C4-2B (cell line): Measurements from ENCODE around the gene ANKRD22.

Experiments used
- ZFX ChIP-seq: fragments of 450-650 bp; IDR thresholded peaks from 2 replicates; pipeline ENCODE4 v1.6.1; 2017
- TF ChIP-seq, protein P1 (sequence below): fragments of 450-650 bp; conservative IDR thresholded peaks from 2 replicates; pipeline ENCODE4 v1.5.1; 2017; ENCODE audit warnings: mild to moderate bottlenecking

DNA sequence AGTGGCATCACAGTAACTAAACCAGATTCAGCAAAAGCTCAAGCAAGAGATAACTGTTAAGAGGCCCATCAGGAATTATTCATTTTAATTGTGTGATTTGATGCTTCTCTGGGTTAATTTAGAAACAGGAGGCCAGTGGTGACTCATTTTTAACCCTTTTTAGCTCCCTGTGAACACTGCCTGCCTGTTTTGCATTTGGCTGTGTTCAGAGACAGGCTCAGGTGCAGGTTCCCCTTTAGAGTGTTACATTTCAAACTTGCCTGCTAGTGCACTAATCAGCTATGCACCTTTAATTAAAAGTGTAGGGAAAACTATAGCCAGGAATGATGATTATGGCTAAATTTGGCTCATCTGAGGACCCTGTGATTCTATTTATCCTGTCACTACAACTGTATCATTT lies 34.9 kb upstream of the ANKRD22 start:
- TF ChIP-seq, protein P1, sequence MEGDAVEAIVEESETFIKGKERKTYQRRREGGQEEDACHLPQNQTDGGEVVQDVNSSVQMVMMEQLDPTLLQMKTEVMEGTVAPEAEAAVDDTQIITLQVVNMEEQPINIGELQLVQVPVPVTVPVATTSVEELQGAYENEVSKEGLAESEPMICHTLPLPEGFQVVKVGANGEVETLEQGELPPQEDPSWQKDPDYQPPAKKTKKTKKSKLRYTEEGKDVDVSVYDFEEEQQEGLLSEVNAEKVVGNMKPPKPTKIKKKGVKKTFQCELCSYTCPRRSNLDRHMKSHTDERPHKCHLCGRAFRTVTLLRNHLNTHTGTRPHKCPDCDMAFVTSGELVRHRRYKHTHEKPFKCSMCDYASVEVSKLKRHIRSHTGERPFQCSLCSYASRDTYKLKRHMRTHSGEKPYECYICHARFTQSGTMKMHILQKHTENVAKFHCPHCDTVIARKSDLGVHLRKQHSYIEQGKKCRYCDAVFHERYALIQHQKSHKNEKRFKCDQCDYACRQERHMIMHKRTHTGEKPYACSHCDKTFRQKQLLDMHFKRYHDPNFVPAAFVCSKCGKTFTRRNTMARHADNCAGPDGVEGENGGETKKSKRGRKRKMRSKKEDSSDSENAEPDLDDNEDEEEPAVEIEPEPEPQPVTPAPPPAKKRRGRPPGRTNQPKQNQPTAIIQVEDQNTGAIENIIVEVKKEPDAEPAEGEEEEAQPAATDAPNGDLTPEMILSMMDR: no peak
- TF ChIP-seq ZFX: no peak
